ELR (cell line): ENCODE data around the gene TMEM52.
"Not testable (repeated sequence)": the region's sequence is repeated elsewhere in the genome, so short reads cannot be mapped to it uniquely, and the experiment has no call there.

Experiments used
- DNase-seq: peaks from one replicate; pipeline ENCODE4 v3.0.0-alpha.2; 2015; ENCODE audit warnings: low read depth

Gene TMEM52

DNA sequence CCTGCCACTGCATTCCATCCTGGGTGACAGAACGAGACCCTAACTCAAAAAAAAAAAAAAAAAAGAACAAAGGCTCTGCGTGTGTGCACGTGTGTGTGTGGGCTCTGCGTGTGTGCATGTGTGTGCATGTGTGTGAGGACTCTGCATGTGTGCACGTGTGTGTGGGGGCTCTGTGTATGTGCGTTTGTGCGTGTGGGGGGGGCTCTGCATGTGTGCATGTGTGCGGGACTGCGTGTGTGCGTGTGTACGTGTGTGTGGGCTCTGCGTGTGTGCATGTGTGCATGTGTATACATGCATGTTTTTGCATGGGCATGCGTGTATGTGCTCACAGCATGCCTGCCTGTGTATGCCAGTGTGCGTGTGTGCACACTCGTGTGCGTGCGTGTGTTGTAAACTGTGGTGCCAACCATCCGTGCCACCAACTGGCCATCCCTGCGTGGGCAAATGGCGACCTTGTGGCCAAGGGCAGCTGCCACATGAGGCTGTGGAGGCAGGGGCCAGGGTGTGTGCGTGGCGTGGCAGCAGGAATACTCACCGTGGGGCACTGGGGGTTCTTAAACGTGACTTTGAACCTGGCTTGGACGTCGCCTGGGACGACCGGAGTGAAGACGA, 26.8 kb upstream of the TMEM52 start:
- no peak for DNase-seq

- peak; percentile 49 for DNase-seq
These were observed 24.9 kb upstream of the TMEM52 start for GRCh38 chr1:1943834-1944570.

GRCh38 chr1:1942753-1943656, 23.9 kb upstream of the TMEM52 start:
- DNase-seq = no peak

DNA sequence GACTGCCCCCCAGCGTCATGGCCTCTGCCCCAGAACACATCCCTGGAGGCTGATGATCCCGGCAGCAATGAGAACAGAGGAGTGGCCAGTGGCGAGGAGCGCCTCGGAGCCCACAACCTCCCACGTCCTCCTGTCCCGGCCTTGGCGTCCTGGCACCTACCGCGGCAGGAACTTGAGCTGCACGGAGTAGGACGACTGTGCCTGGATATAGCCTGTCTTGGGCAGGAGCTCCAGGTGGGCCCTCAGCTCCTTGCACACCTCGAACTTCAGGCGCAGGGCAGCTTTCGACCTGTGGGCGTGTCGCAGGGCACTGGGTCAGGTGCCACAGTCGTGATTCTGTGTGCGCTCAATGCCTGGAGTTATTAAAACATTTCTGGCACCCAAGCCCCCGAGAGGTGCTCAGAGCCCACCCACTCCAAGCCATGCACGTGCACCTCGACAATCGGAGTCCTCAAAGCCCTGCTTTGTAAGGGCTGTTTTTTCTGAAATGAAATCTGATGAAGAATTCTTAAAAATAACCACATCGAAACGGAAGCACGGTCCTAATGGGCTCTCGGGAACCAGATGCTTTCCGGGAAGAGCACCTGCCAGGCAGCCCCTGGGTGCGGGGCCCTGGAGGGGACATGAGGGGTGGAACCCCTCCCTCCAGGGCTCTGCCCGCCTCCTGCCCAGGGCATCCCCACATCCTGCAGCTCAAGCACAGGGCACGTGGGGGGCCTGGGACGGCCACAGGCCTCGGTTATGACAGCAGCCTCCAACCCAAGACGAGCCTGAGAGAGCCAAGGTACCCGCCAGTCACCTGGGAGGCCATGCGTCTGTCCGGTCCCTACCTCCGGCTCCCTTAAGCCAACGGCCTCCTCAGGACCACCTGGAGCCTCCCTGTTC, 23.0 kb upstream of the TMEM52 start:
- no peak for DNase-seq

GRCh38 chr1:1941211-1941841, 22.2 kb upstream of the TMEM52 start:
- no peak for DNase-seq

GRCh38 chr1:1940123-1940425, 21.0 kb upstream of the TMEM52 start:
- DNase-seq = no peak

DNA sequence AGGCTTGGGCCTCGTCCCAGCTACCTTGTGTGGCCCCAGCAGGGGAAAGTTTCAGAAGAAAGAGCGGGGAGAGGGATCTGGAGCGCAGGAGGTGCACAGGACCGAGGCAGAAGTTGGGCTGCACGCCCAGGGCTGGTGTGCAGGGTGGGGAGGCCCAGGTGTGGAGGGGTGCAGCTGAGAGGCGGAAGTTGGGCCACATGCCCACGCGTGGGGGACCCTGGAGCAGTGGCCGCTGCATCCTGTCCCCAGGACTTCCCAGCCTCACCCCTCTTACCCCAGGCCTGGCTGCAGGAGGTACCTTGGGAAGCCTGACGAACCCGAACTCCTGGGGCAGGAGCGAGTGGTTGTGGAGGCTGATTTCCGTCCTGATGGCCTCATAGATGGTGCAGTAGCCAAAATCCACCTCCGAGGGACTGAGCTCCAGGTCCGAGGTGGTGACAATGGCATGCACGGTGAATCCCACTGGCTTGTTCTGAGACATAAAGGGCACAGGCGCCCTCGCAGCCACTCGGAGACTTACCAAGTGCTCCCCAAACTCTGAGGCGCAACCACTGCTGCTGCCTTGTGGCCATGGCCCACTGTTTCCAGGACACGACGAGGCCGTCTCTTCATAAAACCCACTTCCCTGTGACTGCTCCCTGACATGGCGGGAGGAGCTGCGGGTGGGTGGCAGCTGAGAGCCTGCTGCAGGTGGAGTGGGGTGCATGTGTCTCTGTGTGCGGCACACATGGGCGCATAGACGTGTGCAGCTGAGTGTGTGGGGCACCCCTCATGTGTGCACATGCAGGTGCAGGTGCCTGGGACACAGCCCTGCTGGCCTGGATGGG, 20.4 kb upstream of the TMEM52 start:
- no peak for DNase-seq

DNA sequence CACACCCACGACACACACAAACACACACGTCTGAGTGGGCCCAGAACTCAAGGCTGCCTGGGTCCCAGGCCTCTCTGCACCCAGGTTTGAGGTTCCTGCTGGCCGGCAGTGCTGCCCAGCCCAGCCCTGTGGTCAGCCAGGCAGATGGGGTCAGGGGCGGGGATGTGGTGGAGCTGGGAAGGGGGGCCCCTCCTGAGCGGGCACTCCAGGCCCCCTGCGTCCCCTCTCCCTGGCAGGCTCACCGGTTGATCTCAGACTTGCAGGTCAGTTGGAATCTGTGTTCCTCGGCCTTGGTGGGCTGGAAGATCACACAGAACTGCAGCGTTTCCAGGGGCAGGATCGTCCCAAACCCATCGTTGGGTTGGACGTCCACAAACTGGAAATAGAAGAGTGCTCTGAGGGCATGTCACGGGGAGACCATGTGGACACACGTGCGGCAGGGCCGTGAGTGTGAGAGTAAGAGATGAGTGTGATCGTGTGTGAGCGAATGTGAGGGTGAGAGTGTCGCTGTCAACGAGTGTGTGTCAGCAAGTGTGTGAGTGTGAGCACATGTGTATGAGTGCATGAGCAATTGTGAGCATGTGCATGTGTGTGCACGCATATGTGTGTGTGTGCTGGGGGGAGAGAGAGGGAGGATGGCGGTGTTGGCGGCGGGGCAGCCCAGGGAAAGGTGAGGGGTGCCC, 19.7 kb upstream of the TMEM52 start:
- no peak for DNase-seq

DNA sequence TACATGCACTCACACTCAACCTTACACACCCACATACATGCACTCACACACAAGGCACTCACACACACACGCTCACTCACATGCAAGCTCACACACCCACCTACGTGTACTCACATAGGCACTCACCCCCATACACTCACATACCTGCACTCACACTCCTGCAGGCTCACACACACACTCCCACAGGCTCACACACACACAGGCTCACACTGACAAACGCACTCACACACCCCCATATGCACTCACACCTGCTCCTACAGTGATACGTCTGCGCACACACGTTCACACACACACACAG, 19.1 kb upstream of the TMEM52 start:
- DNase-seq = no peak

- no peak for DNase-seq
These were observed 18.6 kb upstream of the TMEM52 start for GRCh38 chr1:1937549-1938275.

GRCh38 chr1:1937061-1937460, 18.0 kb upstream of the TMEM52 start:
- no peak for DNase-seq

DNA sequence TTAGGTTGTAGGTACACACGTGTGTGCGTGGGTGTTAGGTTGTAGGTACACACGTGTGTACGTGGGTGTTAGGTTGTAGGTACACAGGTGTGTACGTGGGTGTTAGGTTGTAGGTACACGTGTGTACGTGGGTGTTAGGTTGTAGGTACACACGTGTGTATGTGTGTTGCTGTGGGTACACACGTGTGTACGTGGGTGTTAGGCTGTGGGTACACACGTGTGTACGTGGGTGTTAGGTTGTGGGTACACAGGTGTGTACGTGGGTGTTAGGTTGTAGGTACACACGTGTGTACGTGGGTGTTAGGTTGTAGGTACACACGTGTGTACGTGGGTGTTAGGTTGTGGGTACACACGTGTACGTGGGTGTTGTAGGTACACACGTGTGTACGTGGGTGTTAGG, 15.8 kb upstream of the TMEM52 start:
- not testable (repeated sequence) for DNase-seq

DNA sequence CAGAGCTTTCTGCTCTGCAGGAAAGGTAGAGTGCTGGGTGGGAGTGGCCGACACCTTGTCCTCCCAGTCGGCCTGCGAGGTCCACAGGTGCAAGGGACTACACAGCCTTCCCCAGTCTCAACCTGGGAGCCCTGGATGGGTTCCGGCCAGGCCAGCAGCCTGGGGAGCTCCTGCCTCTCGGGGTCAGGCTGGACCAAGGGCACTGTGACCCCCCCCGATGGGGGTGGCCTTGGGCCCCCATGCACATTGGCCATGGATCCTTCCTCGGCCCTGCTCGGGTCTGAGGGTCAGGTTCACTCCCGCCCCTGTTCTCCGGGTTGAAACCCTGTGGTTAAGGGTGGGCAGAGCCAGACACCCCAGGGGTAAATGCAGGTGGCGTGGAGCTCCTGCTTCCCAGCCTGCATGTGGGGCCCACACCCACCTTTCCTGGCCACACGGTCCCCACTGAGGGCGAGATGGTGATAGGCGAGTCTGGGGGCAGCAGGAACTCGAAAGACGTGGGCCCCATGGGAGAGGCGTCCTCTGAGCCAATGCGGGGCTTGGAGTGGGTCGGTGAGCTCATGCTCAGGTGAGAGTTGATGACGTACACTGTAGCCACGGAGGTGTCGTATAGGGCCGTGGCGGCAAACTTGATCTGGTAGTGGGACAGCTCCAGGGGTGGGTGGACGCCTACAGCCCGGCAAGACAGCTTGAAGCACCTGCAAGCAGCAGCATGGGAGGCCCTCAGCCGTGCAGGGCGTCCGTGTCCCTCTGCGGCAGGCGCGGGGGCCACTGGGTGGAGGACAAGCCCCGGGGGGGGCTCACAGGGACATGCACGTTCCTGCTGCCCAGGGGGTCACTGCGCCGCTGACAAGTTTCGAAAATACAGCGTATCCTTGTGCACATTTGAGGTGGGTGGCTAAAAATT, 10.8 kb upstream of the TMEM52 start:
- DNase-seq = no peak

GRCh38 chr1:1929102-1929638, 10.1 kb upstream of the TMEM52 start:
- no peak for DNase-seq

DNA sequence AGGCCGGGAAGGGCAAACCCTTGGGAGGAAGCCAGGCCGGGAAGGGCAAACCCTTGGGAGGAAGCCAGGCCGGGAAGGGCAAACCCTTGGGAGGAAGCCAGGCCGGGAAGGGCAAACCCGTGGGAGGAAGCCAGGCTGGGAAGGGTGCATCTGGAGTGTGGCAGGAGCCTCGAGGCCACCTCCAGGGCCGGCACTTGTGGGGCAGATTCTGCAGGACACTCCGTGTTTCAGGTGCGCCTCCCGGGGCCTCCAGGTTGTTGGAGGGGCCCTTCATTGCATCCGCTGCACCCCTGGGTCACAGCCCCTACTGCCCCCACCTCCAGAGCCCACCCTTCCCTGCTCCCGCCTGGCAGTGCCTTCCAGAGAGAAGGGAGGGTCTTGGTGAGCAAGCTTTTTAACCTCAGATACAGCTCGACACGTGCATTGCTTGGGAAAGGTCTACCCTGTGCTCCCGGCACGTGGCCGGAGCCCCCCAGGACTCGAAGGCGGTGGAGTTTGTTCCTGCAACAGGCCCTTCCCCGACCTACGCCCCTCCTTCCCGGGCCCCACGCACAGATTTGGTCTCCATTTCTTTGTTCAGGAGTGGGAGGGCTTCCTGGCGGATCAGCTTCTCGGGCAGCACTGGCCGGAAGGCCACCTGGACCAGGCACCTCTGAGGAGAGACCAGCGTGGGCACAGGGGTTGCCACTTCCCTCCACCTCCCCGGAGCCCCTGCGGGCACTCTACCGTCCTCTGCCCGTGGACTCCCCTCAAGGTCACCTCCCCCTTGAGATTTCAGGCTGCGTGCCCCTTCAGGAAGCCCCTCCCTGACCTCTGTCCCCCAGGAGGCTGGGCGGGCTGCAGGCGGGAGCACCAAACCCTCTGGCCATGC, 9.4 kb upstream of the TMEM52 start:
- no peak for DNase-seq

- no peak for DNase-seq
These were observed 8.7 kb upstream of the TMEM52 start for GRCh38 chr1:1927751-1928150.
